Erythroblast (primary cell): ENCODE data around the gene SERINC2.

Source experiments
- DNase-seq, 2 experiments: peaks; one replicate each; lab custom pipeline; 2025; lab: John Stamatoyannopoulos, UW
- GATA1 ChIP-seq: IDR thresholded peaks from 2 replicates; pipeline ENCODE4 v1.6.1; 2011; ENCODE audit warnings: low read depth, mild to moderate bottlenecking, control low read depth, low read length, moderate library complexity
- POLR2A ChIP-seq: IDR thresholded peaks from 2 replicates; pipeline ENCODE4 v1.6.1; 2011; ENCODE audit warnings: mild to moderate bottlenecking, low read length

Gene SERINC2

DNA sequence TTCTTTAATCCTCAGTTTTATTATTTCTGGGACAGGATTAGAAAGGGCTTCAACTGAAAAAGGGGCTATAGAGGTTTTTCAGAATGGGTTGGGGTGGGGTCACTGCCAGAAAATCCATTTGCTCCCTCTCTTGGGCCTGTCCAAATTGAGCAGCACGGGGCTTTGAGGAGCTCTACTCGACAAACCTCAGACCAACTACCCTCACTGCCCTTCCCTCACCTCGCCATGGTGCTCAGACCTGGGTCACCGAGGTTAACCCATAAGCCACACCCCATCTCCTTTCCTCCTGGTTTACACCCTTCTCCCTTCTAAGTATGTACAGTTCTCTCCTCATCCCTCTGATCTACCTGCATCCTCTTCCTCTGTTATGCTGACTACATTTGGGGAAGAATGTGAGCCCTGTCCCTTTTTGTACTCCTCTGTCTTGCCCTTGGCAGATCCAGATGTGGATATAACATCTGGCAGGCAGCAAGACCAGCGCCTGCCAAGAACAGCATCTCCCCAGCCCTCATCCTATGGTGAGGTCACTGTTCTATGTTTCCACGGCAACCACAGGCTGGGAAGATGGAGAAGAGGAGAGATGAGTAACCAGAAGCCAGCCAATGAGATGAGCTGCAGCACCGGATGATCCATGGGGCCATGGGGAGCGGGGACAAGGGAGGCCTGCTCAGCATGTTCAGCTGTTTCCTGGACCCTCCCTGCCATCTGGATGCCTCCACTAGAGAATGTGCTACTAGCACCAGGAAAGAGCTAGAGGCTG, 36.5 kb upstream of the SERINC2 start:
- peak in 1 of 2 experiments; percentile 37 for DNase-seq
- TF ChIP-seq POLR2A (no peak), GATA1 (no peak)

GRCh38 chr1:31377364-31377863, 35.6 kb upstream of the SERINC2 start:
- TF ChIP-seq GATA1 (no peak), POLR2A (no peak)
- no peak for DNase-seq

- DNase-seq: no peak
- TF ChIP-seq GATA1 (no peak), POLR2A (no peak)
These were observed 35.0 kb upstream of the SERINC2 start for GRCh38 chr1:31378001-31378400.

DNA sequence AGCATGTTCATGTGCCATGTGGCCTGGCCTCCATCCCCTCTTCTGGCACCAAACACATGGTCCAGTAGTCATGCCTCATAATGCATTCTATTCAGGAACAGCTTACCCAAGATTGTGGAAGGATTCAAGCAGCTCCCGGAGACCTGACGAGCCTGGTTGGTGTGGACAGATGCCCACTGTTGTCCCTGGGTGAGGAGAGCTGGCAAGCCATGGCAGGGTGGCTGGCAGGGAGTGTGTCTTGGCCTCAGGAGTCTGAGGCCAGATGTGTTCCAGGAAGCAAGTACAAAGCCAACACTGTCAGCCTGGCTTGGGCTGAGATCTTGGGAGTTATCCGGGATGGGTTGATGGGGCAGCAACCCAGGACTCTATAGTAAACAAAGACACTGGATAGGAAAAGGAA, 32.8 kb upstream of the SERINC2 start:
- TF ChIP-seq GATA1 (no peak), POLR2A (no peak)
- DNase-seq: no peak

GRCh38 chr1:31381394-31382294, 31.4 kb upstream of the SERINC2 start:
- no peak for DNase-seq
- TF ChIP-seq GATA1 (no peak), POLR2A (no peak)

GRCh38 chr1:31382379-31382989, 30.5 kb upstream of the SERINC2 start:
- DNase-seq: no peak
- TF ChIP-seq GATA1 (no peak), POLR2A (no peak)

DNA sequence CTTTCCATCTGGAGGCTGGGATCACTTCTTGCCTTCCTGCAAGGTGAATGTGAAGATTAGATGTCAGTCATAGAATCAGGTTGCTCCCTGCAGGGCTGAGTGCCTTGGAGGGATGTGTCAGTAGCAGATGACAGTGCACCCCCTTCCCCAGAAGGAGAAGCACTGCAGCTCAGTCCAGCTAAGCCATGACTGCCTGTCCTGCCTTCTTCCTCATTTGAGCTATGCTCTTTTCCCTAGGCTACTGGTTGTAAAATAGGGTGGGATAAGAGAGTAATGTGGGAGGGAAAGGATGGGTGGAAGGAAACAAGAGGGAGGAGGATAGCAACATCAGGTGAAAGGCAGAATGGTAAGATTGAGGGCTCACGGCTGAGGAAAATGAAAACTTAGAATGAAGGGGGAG, 29.0 kb upstream of the SERINC2 start:
- DNase-seq: no peak
- TF ChIP-seq POLR2A (no peak), GATA1 (no peak)

GRCh38 chr1:31386576-31387243, 26.3 kb upstream of the SERINC2 start:
- DNase-seq: peak in 1 of 2 experiments; percentile 35

DNA sequence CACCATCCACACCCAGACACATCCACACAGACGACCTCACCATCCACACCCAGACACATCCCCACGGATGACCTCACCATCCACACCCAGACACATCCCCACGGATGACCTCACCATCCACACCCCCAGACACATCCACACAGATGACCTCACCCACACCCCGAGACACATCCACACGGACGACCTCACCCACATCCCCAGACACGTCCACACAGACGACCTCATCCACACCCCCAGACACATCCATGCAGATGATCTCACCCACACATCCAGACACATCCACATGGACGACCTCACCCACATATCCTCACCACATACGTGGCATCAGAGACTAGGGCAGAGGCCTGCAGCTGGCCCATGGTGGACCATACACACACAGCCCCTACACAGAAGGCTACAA, 25.4 kb upstream of the SERINC2 start:
- DNase-seq: peak in 1 of 2 experiments; percentile 48
- TF ChIP-seq GATA1: no peak
- TF ChIP-seq POLR2A: no peak

DNA sequence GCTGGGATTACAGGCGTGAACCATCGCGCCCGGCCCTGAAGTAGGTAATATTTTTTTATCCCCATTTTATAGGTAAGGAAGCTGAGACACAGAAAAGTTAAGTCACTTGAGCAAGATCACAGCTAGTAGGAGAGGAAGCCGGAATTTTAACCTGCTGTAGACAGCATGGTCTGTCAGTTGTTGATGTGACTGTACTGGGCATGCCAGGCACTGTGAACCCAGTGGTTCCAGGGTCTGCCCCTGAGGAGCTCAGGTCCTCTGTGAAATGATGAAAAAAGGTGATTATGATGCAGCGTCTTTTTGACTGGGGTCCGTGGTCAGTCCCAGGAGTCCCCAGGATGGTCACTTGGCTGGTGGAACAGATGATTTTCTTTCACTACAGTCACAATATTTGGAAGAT, 23.4 kb upstream of the SERINC2 start:
- no peak for DNase-seq
- TF ChIP-seq GATA1 (no peak), POLR2A (no peak)

DNA sequence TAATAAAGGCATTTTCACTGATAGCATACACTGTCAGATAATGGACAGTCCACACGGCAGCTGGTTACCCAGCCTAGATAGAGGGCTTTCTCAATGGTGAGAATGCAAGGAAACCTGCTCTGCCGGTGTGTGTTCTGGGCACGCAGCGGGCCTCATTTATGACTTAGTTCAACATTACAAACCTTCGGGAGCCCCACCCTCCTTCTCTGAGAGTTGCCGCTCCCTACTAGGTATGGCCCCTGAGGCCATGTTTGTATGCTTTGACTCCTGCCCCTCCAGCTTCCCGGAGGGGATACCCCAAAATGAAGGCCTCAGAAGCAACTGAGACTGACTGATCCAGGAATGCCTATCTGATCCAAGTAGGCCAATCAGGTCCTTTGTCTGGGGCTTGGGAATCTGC, 22.9 kb upstream of the SERINC2 start:
- no peak for DNase-seq
- TF ChIP-seq POLR2A: no peak
- no peak for TF ChIP-seq GATA1

GRCh38 chr1:31393463-31393862, 19.6 kb upstream of the SERINC2 start:
- DNase-seq: no peak
- no peak for TF ChIP-seq GATA1
- TF ChIP-seq POLR2A: no peak

- DNase-seq: peak; percentile 69 to 83
- no peak for TF ChIP-seq GATA1
- no peak for TF ChIP-seq POLR2A
These were observed 18.3 kb upstream of the SERINC2 start for GRCh38 chr1:31394584-31395193.
